Parathyroid adenoma (tissue), 2 donors: ENCODE measurements around the gene XAF1.

Source experiments
- H2AFZ ChIP-seq: fragments of 300-600 bp; sonication (generic); one replicate; pipeline ENCODE4 v1.7.0; 2017; ENCODE audit warnings: antibody characterized with exemption, mild to moderate bottlenecking
- H3K27ac ChIP-seq: fragments of 300-600 bp; sonication (generic); one replicate; pipeline ENCODE4 v1.7.0; 2017
- H3K27me3 ChIP-seq: fragments of 300-600 bp; sonication (generic); one replicate; pipeline ENCODE4 v1.7.0; 2017; ENCODE audit warnings: low read length; ENCODE audit not compliant: control insufficient read depth, insufficient read depth
- H3K36me3 ChIP-seq: fragments of 300-600 bp; sonication (generic); one replicate; pipeline ENCODE4 v1.7.0; 2017; ENCODE audit warnings: low read length; ENCODE audit not compliant: control insufficient read depth, insufficient read depth
- H3K4me1 ChIP-seq: fragments of 300-600 bp; sonication (generic); one replicate; pipeline ENCODE4 v1.7.0; 2017; ENCODE audit warnings: control low read depth
- H3K4me2 ChIP-seq: fragments of 300-600 bp; sonication (generic); one replicate; pipeline ENCODE4 v1.7.0; 2017; ENCODE audit warnings: low read length
- H3K4me3 ChIP-seq: fragments of 300-600 bp; sonication (generic); one replicate; pipeline ENCODE4 v1.7.0; 2017; ENCODE audit warnings: low read depth, low read length
- H3K79me2 ChIP-seq: fragments of 300-600 bp; sonication (generic); one replicate; pipeline ENCODE4 v1.7.0; 2017; ENCODE audit warnings: control low read depth
- H3K9ac ChIP-seq: fragments of 300-600 bp; sonication (generic); one replicate; pipeline ENCODE4 v1.7.0; 2017; ENCODE audit warnings: mild to moderate bottlenecking
- H3K9me3 ChIP-seq: fragments of 300-600 bp; sonication (generic); one replicate; pipeline ENCODE4 v1.7.0; 2017; ENCODE audit warnings: low read length; ENCODE audit not compliant: control insufficient read depth
- TF ChIP-seq, protein P1 (sequence below): fragments of 300-600 bp; sonication (generic); IDR thresholded peaks from one replicate; pipeline ENCODE4 v1.7.0; 2017; ENCODE audit warnings: antibody characterized with exemption, mild to moderate bottlenecking
- donor health status: primary hyperparathyroidism.

Gene XAF1

DNA sequence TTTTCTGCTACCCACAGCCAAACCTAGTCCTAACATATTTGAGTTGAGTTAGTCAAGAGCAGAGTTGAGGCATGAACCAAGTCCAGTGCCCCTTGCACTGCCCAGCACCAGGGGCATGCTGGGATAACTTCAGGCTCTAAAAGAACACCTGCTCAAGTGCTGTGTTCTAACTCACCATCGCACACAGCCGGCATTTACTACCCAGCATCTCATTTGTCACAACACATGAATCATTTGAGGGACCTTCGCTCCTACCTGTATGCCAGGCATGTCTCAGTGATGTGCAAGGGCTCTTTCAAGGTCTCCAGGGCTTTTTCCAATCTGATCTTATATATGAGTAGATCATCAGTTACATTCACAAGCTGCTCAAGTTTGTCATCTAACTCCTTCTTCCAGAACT, 63.1 kb downstream of the XAF1 start:
- H3K4me3 ChIP-seq = no peak overlapping the region

DNA sequence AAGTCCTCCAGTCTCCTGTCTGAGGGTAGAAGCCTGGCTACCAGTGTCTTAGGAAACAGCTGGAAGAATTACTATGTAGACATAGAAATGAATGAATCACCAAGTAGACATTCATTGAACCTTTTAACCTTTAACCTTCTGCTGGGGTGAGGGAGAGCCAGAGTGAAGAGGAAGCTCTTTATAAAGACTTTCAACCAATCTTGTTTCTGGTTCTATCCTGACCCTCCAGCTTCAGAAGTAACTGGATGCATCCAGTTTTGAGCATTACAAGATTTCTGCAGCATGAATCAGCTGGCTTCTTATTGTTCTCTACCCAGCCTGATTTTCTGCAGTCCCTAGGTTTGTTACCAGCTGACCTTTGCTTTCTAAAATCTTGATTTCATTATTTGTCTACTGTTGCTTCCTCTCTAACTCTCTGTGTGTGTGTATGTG, 67.2 kb downstream of the XAF1 start:
- H3K4me2 ChIP-seq = no peak overlapping the region
- H3K4me1 ChIP-seq = no peaks in the 10 kb centered on the region
- TF ChIP-seq, protein P1, sequence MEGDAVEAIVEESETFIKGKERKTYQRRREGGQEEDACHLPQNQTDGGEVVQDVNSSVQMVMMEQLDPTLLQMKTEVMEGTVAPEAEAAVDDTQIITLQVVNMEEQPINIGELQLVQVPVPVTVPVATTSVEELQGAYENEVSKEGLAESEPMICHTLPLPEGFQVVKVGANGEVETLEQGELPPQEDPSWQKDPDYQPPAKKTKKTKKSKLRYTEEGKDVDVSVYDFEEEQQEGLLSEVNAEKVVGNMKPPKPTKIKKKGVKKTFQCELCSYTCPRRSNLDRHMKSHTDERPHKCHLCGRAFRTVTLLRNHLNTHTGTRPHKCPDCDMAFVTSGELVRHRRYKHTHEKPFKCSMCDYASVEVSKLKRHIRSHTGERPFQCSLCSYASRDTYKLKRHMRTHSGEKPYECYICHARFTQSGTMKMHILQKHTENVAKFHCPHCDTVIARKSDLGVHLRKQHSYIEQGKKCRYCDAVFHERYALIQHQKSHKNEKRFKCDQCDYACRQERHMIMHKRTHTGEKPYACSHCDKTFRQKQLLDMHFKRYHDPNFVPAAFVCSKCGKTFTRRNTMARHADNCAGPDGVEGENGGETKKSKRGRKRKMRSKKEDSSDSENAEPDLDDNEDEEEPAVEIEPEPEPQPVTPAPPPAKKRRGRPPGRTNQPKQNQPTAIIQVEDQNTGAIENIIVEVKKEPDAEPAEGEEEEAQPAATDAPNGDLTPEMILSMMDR = no peak
- H2AFZ ChIP-seq = no peak overlapping the region
- no peaks in the 10 kb centered on the region for H3K36me3 ChIP-seq
- H3K9me3 ChIP-seq = no peaks in the 10 kb centered on the region
- no peak overlapping the region for H3K4me3 ChIP-seq
- no peak overlapping the region for H3K9ac ChIP-seq
- no peaks in the 10 kb centered on the region for H3K27me3 ChIP-seq
- no peak overlapping the region for H3K27ac ChIP-seq
- H3K79me2 ChIP-seq = no peaks in the 10 kb centered on the region

More for the DNA sequence above, 63.1 kb downstream of the XAF1 start:
- Histone ChIP-seq H3K79me2 (no peaks in the 10 kb centered on the region), H3K9ac (no peak overlapping the region), H2AFZ (no peak overlapping the region), H3K27ac (no peak overlapping the region), H3K9me3 (no peaks in the 10 kb centered on the region), H3K4me2 (no peak overlapping the region), H3K27me3 (no peaks in the 10 kb centered on the region), H3K36me3 (no peaks in the 10 kb centered on the region), H3K4me1 (no peaks in the 10 kb centered on the region)
- TF ChIP-seq, protein P1 = no peak
